Activated CD8-positive, alpha-beta T cell treated with anti-CD3 and anti-CD28 coated beads, Interleukin-2, amount 10 ng/mL, durations not matched to agents 7 days and 5 days (primary cell): ENCODE data around the gene CES5A. TPM values are rescaled to one million over a fixed set of nuclear protein-coding genes. Genes with fewer than 3 reads are reported as not detected.
"Not testable (repeated sequence)": the region's sequence is repeated elsewhere in the genome, so short reads cannot be mapped to it uniquely, and the experiment has no call there.

Experiments
- ATAC-seq: fragments of 150-1000 bp; cut with Tn5 transposase; one replicate; pipeline ENCODE4 v1.10.0; 2021; ENCODE audit warnings: moderate library complexity
- CTCF ChIA-PET: fragments of 350-600 bp; sonication (Branson Sonifier 250); formaldehyde crosslinking; loops from one replicate; lab custom pipeline; 2021; ENCODE audit warnings: antibody characterized with exemption; lab: Charles Lee
- POLR2A ChIA-PET: fragments of 350-600 bp; sonication (Branson Sonifier 250); formaldehyde crosslinking; loops from one replicate; lab custom pipeline; 2021; ENCODE audit warnings: antibody characterized with exemption; lab: Charles Lee
- DNase-seq: peaks from one replicate; pipeline ENCODE4 v3.0.0-alpha.2; 2020
- H3K27ac Mint-ChIP-seq: one replicate; pipeline ENCODE4 v1.8.0; 2021; ENCODE audit warnings: mild to moderate bottlenecking, mixed read lengths
- H3K27me3 Mint-ChIP-seq: one replicate; pipeline ENCODE4 v1.8.0; 2021; ENCODE audit warnings: low read depth, mixed read lengths
- H3K36me3 Mint-ChIP-seq: one replicate; pipeline ENCODE4 v1.8.0; 2021; ENCODE audit warnings: low read depth, mixed read lengths
- H3K4me1 Mint-ChIP-seq: one replicate; pipeline ENCODE4 v1.8.0; 2021; ENCODE audit warnings: low read depth, mixed read lengths
- H3K4me3 Mint-ChIP-seq: one replicate; pipeline ENCODE4 v1.8.0; 2021; ENCODE audit warnings: mild to moderate bottlenecking, mixed read lengths
- H3K9me3 Mint-ChIP-seq: one replicate; pipeline ENCODE4 v1.8.0; 2022; ENCODE audit warnings: mixed read lengths; ENCODE audit not compliant: insufficient read depth
- total RNA-seq, 2 experiments: library from RNA; stranded (reverse); gene quantifications; one replicate each; pipeline ENCODE4 v1.2.3, GENCODE V29; 2021

Gene CES5A
- total RNA-seq, 2 experiments from 2014 or later: not detected

DNA sequence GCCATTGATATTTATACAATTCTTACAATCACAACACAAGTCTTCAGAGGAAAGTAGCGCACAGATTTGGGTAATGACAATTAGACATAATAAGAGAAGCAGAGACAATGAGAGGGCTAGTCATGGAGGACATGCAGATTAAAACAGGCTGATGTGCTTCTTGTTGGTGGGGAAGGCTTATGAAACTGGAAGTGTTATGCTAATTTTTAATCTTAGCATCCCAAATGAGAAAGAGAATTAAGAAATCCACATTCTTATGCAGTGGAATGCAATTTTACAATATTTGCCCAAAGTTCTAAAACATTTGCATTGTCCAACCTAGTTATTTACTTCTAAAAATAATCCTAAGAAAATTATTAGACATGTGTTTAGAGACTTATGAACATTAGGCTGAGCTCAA, 66.9 kb downstream of the CES5A start:
- H3K9me3 Mint-ChIP-seq, ATAC-seq, H3K27me3 Mint-ChIP-seq, DNase-seq, POLR2A ChIA-PET, H3K27ac Mint-ChIP-seq, H3K4me1 Mint-ChIP-seq, CTCF ChIA-PET, H3K4me3 Mint-ChIP-seq, H3K36me3 Mint-ChIP-seq: not testable (repeated sequence)

DNA sequence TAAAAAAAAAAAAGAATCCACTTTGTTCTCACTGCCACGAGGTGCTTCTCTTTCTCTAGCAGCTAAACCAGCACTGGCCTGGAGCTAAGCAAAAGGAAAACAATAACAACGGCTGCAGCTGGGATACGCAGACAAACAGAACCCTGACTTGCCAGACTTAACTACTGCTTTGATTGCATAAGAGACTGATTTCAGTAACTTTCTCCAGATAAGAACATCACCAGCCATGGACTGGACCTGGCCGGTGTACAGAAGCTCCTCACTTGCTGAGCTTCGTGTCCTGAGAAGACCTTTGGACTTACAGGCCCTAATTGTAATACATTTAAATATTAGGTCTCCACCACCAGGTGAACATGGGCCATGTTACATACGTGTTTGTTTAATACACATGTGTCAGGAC, 70.1 kb downstream of the CES5A start:
- CTCF ChIA-PET, H3K4me1 Mint-ChIP-seq: not testable (repeated sequence)

DNA sequence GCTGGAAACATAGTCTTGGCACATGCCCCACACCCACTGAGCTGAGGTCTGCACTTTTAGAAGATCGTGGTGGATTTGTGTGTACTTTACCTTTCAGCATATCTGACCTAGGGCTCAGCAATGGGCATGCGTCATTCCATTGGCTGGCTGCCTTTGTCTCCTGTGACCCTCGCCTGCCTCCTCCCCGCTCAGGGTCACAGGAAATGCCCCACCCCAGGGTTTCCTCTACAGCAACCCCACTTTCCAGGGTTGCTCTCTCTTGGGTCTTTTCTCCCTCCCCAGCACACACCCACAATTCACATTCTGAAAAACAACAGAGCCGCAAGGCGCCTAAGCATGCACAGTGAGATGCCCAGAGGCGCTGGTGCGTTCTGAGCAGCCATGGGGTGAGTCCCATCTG, 71.5 kb downstream of the CES5A start:
- H3K36me3 Mint-ChIP-seq, H3K4me3 Mint-ChIP-seq, ATAC-seq, H3K9me3 Mint-ChIP-seq, H3K4me1 Mint-ChIP-seq, POLR2A ChIA-PET, H3K27ac Mint-ChIP-seq, H3K27me3 Mint-ChIP-seq, CTCF ChIA-PET, DNase-seq: not testable (repeated sequence)

More for the DNA sequence above, 70.1 kb downstream of the CES5A start:
- H3K36me3 Mint-ChIP-seq, POLR2A ChIA-PET, H3K27me3 Mint-ChIP-seq, H3K9me3 Mint-ChIP-seq, DNase-seq, H3K27ac Mint-ChIP-seq, H3K4me3 Mint-ChIP-seq, ATAC-seq: not testable (repeated sequence)

Other genes with a start within 250 kb of the CES5A start
- not detected for gene SLC6A2, start 219.4 kb downstream of the CES5A start, total RNA-seq
- gene CES1, start 42.3 kb downstream of the CES5A start, total RNA-seq: not detected